Measurements from ENCODE around the gene COBL. TPM values are rescaled to one million over a fixed set of nuclear protein-coding genes. Genes with fewer than 3 reads are reported as not detected.

Gene COBL
- total RNA-seq, 2 experiments from 2014 or later = not detected

GRCh38 chr7:51023547-51023946 lies 293.1 kb downstream of the COBL start:
- Mint-ChIP-seq H3K36me3 (no peaks in the 10 kb centered on the region), H3K27me3 (no peaks in the 10 kb centered on the region), H3K4me3 (no peak overlapping the region), H3K27ac (no peak overlapping the region), H3K4me1 (ENCODE audit: low read depth) (no peaks in the 10 kb centered on the region), H3K9me3 (no peaks in the 10 kb centered on the region)
- DNase-seq = no peak
- CTCF ChIA-PET = no interaction called here
- intact Hi-C loops (cut with micrococcal nuclease) = no loop called here
- POLR2A ChIA-PET = no interaction called here

- intact Hi-C loops (cut with micrococcal nuclease) = no loop called here
- ChIA-PET POLR2A (no interaction called here), CTCF (interaction anchor here (0.9 kb wide), 1 partner anchor 140 kb away, joined by 3 read pairs; no protein-coding TSS in a partner anchor)
- H3K9me3 Mint-ChIP-seq = no peaks in the 10 kb centered on the region
- H3K4me3 Mint-ChIP-seq = no peak overlapping the region
- H3K27me3 Mint-ChIP-seq = no peaks in the 10 kb centered on the region
- DNase-seq = no peak
- peaks cover 3% of the 10 kb centered on the region for H3K4me1 Mint-ChIP-seq (ENCODE audit: low read depth)
- H3K36me3 Mint-ChIP-seq = no peaks in the 10 kb centered on the region
- no peak overlapping the region for H3K27ac Mint-ChIP-seq
These were observed 293.8 kb downstream of the COBL start for GRCh38 chr7:51022821-51023220.

GRCh38 chr7:51021906-51022570 lies 294.6 kb downstream of the COBL start:
- Mint-ChIP-seq H3K9me3 (no peaks in the 10 kb centered on the region), H3K27ac (no peak overlapping the region), H3K4me1 (ENCODE audit: low read depth) (peaks cover 3% of the 10 kb centered on the region), H3K27me3 (no peaks in the 10 kb centered on the region), H3K4me3 (no peak overlapping the region), H3K36me3 (no peaks in the 10 kb centered on the region)
- intact Hi-C loops (cut with micrococcal nuclease) = no loop called here
- POLR2A ChIA-PET = no interaction called here
- DNase-seq = no peak
- CTCF ChIA-PET = interaction anchor here (0.9 kb wide), 1 partner anchor 140 kb away, joined by 3 read pairs; no protein-coding TSS in a partner anchor

GRCh38 chr7:51020944-51021343 lies 295.7 kb downstream of the COBL start:
- no peaks in the 10 kb centered on the region for H3K36me3 Mint-ChIP-seq
- POLR2A ChIA-PET = no interaction called here
- intact Hi-C loops (cut with micrococcal nuclease) = no loop called here
- no peak overlapping the region for H3K27ac Mint-ChIP-seq
- H3K27me3 Mint-ChIP-seq = no peaks in the 10 kb centered on the region
- H3K4me3 Mint-ChIP-seq = no peak overlapping the region
- H3K9me3 Mint-ChIP-seq = no peaks in the 10 kb centered on the region
- CTCF ChIA-PET = no interaction called here
- peaks cover 3% of the 10 kb centered on the region for H3K4me1 Mint-ChIP-seq (ENCODE audit: low read depth)
- DNase-seq = no peak

- intact Hi-C loops (cut with micrococcal nuclease) = no loop called here
- H3K4me1 Mint-ChIP-seq (ENCODE audit: low read depth) = peaks cover 3% of the 10 kb centered on the region
- H3K9me3 Mint-ChIP-seq = no peaks in the 10 kb centered on the region
- CTCF ChIA-PET = interaction anchor here (0.6 kb wide), 1 partner anchor 292 kb away, joined by 3 read pairs; no protein-coding TSS in a partner anchor
- no peak overlapping the region for H3K4me3 Mint-ChIP-seq
- no peaks in the 10 kb centered on the region for H3K36me3 Mint-ChIP-seq
- no peak overlapping the region for H3K27ac Mint-ChIP-seq
- POLR2A ChIA-PET = no interaction called here
- no peak for DNase-seq
- no peaks in the 10 kb centered on the region for H3K27me3 Mint-ChIP-seq
These were observed 296.4 kb downstream of the COBL start for GRCh38 chr7:51019891-51020870.

GRCh38 chr7:51019191-51019844 lies 297.3 kb downstream of the COBL start:
- H3K27ac Mint-ChIP-seq = no peak overlapping the region
- CTCF ChIA-PET = no interaction called here
- H3K9me3 Mint-ChIP-seq = no peaks in the 10 kb centered on the region
- no peak for DNase-seq
- H3K36me3 Mint-ChIP-seq = no peaks in the 10 kb centered on the region
- no peak overlapping the region for H3K4me3 Mint-ChIP-seq
- POLR2A ChIA-PET = no interaction called here
- H3K4me1 Mint-ChIP-seq (ENCODE audit: low read depth) = peaks cover 3% of the 10 kb centered on the region
- intact Hi-C loops (cut with micrococcal nuclease) = no loop called here
- no peaks in the 10 kb centered on the region for H3K27me3 Mint-ChIP-seq

- ChIA-PET CTCF (no interaction called here), POLR2A (interaction anchor here (1.1 kb wide), 1 partner anchor 103 kb away, joined by 3 read pairs; no protein-coding TSS in a partner anchor)
- H3K9me3 Mint-ChIP-seq = no peaks in the 10 kb centered on the region
- H3K27ac Mint-ChIP-seq = peak overlapping the region; percentile 15
- no peaks in the 10 kb centered on the region for H3K27me3 Mint-ChIP-seq
- intact Hi-C loops (cut with micrococcal nuclease) = no loop called here
- H3K4me1 Mint-ChIP-seq (ENCODE audit: low read depth) = peaks cover 3% of the 10 kb centered on the region
- no peak for DNase-seq
- no peaks in the 10 kb centered on the region for H3K36me3 Mint-ChIP-seq
- H3K4me3 Mint-ChIP-seq = peak overlapping the region; percentile 1
These were observed 298.8 kb downstream of the COBL start for GRCh38 chr7:51017576-51018535.

GRCh38 chr7:51016546-51016945 lies 300.1 kb downstream of the COBL start:
- intact Hi-C loops (cut with micrococcal nuclease) = no loop called here
- no peaks in the 10 kb centered on the region for H3K27me3 Mint-ChIP-seq
- DNase-seq = no peak
- no peak overlapping the region for H3K4me3 Mint-ChIP-seq
- H3K9me3 Mint-ChIP-seq = no peaks in the 10 kb centered on the region
- H3K27ac Mint-ChIP-seq = no peak overlapping the region
- ChIA-PET POLR2A (no interaction called here), CTCF (no interaction called here)
- H3K36me3 Mint-ChIP-seq = no peaks in the 10 kb centered on the region
- peaks cover 3% of the 10 kb centered on the region for H3K4me1 Mint-ChIP-seq (ENCODE audit: low read depth)

DNA sequence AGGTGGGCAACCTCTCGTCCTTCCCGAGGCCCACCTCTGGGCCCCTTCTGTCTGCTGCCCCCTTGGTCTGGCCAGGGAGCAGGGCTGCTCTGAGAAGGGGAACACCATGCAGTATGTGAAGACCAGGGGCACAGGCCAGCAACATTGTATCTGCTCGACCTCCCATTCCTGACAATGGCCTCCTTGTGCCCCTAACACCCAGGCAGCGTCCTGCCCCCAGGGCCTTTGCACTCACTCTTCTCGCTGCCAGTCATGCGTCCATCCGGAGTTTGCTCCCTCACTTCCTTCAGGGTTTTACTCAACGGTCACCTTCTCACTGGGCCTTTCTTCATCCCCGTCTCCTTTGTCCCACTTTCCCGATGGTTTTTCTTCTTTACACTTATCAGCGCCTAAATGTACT lies 301.0 kb downstream of the COBL start:
- DNase-seq = no peak
- Mint-ChIP-seq H3K9me3 (no peaks in the 10 kb centered on the region), H3K4me3 (no peak overlapping the region), H3K4me1 (ENCODE audit: low read depth) (peaks cover 3% of the 10 kb centered on the region), H3K27me3 (no peaks in the 10 kb centered on the region), H3K27ac (no peak overlapping the region), H3K36me3 (no peaks in the 10 kb centered on the region)
- CTCF ChIA-PET = no interaction called here
- POLR2A ChIA-PET = no interaction called here
- intact Hi-C loops (cut with micrococcal nuclease) = no loop called here

GRCh38 chr7:51014811-51015210 lies 301.8 kb downstream of the COBL start:
- POLR2A ChIA-PET = no interaction called here
- Mint-ChIP-seq H3K9me3 (no peaks in the 10 kb centered on the region), H3K27me3 (no peaks in the 10 kb centered on the region), H3K4me3 (no peak overlapping the region), H3K4me1 (ENCODE audit: low read depth) (peaks cover 3% of the 10 kb centered on the region), H3K27ac (no peak overlapping the region), H3K36me3 (no peaks in the 10 kb centered on the region)
- CTCF ChIA-PET = no interaction called here
- DNase-seq = no peak
- intact Hi-C loops (cut with micrococcal nuclease) = no loop called here

GRCh38 chr7:51013861-51014511 lies 302.6 kb downstream of the COBL start:
- no peaks in the 10 kb centered on the region for H3K27me3 Mint-ChIP-seq
- peaks cover 3% of the 10 kb centered on the region for H3K4me1 Mint-ChIP-seq (ENCODE audit: low read depth)
- H3K27ac Mint-ChIP-seq = no peak overlapping the region
- intact Hi-C loops (cut with micrococcal nuclease) = no loop called here
- no peaks in the 10 kb centered on the region for H3K9me3 Mint-ChIP-seq
- H3K36me3 Mint-ChIP-seq = no peaks in the 10 kb centered on the region
- H3K4me3 Mint-ChIP-seq = no peak overlapping the region
- no peak for DNase-seq
- ChIA-PET CTCF (interaction anchor here (0.5 kb wide), 1 partner anchor 127 kb away, joined by 3 read pairs; no protein-coding TSS in a partner anchor), POLR2A (no interaction called here)
